ENCODE measurements around the gene ANKRD12. TPM values are rescaled to one million over a fixed set of nuclear protein-coding genes. Genes with fewer than 3 reads are reported as not detected.

ANKRD12 gene
- total and polyA plus RNA-seq, 7 donors = 5.7 to 49.0 (median 36.7) TPM

GRCh38 chr18:9096007-9096371 is 40.6 kb upstream of the ANKRD12 start:
- no peak for ATAC-seq
- Histone ChIP-seq H3K9me3 (no peaks in the 10 kb centered on the region), H3K4me3 (no peak overlapping the region), H3K27ac (no peak overlapping the region), H3K4me1 (peaks cover 7% of the 10 kb centered on the region), H3K36me3 (ENCODE audit: insufficient read depth in 1 of 2, low read depth in 1 of 2) (no peaks in the 10 kb centered on the region), H3K27me3 (ENCODE audit: insufficient read depth in 3 of 3, low read length in 2 of 3) (no peaks in the 10 kb centered on the region)
- intact Hi-C loops (cut with DNase I) = no loop called here
- DNase-seq = no peak
- 78 to 82% (median 82%) methylated on average over 3 of the region's 3 CpGs for WGBS, 3 donors
- TF ChIP-seq, protein P1, sequence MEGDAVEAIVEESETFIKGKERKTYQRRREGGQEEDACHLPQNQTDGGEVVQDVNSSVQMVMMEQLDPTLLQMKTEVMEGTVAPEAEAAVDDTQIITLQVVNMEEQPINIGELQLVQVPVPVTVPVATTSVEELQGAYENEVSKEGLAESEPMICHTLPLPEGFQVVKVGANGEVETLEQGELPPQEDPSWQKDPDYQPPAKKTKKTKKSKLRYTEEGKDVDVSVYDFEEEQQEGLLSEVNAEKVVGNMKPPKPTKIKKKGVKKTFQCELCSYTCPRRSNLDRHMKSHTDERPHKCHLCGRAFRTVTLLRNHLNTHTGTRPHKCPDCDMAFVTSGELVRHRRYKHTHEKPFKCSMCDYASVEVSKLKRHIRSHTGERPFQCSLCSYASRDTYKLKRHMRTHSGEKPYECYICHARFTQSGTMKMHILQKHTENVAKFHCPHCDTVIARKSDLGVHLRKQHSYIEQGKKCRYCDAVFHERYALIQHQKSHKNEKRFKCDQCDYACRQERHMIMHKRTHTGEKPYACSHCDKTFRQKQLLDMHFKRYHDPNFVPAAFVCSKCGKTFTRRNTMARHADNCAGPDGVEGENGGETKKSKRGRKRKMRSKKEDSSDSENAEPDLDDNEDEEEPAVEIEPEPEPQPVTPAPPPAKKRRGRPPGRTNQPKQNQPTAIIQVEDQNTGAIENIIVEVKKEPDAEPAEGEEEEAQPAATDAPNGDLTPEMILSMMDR (IDR thresholded peaks at IDR 0.05) = no peak

DNA sequence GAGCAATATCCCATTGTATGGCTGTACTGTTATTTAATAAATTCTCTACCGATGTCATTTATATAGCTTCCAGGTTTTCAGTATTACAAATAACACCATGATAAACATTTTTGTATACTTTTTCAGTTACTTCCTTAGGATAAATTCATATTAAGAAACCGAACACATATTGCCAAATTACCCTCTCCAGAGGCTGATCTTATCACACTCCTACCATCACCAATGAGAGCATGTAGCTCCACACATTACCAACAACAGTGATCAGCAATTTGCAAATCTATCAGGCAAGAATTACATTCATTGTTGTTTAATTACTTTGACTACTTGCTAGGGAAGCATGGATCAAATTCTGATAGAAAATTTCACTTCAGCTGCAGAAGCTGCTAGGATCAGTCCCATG is 39.9 kb upstream of the ANKRD12 start:
- intact Hi-C loops (cut with DNase I) = no loop called here
- Histone ChIP-seq H3K27me3 (ENCODE audit: insufficient read depth in 3 of 3, low read length in 2 of 3) (no peaks in the 10 kb centered on the region), H3K4me3 (no peak overlapping the region), H3K36me3 (ENCODE audit: insufficient read depth in 1 of 2, low read depth in 1 of 2) (no peaks in the 10 kb centered on the region), H3K4me1 (peaks cover 11% of the 10 kb centered on the region), H3K9me3 (no peaks in the 10 kb centered on the region), H3K27ac (peak overlapping the region; percentile 42)
- DNase-seq (no peak), ATAC-seq (no peak)
- 84 to 90% (median 84%) methylated on average over 2 of the region's 2 CpGs for WGBS, 3 donors
- TF ChIP-seq, protein P1 (IDR thresholded peaks at IDR 0.05) = no peak

DNA sequence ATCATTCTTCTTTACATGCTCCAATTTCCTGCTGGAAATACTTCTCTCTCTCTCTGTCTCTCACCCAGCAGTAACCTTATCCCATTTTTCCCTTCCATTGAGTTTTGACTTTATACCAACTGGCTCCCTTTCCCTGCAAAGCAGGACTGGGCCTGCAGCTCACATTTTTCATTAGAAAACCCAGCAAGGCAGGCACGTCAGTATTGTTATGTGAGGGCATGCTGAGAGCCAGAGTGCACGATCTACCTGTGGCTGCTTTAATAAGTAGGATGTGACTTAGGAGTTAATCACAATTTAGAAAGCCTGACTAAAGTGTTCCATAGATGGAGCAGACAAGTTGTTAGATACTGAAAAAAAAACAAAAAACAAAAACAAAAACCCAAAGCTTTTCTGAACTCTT is 39.2 kb upstream of the ANKRD12 start:
- ATAC-seq (no peak), DNase-seq (no peak)
- Histone ChIP-seq H3K4me1 (peaks cover 14% of the 10 kb centered on the region), H3K27ac (peak overlapping the region; percentile 42), H3K4me3 (peak overlapping the region; percentile 31), H3K9me3 (no peaks in the 10 kb centered on the region), H3K36me3 (ENCODE audit: insufficient read depth in 1 of 2, low read depth in 1 of 2) (no peaks in the 10 kb centered on the region), H3K27me3 (ENCODE audit: insufficient read depth in 3 of 3, low read length in 2 of 3) (no peaks in the 10 kb centered on the region)
- TF ChIP-seq, protein P1 (IDR thresholded peaks at IDR 0.05) = no peak
- intact Hi-C loops (cut with DNase I) = no loop called here
- WGBS, 3 donors = 30 to 61% (median 37%) methylated on average over 2 of the region's 2 CpGs

DNA sequence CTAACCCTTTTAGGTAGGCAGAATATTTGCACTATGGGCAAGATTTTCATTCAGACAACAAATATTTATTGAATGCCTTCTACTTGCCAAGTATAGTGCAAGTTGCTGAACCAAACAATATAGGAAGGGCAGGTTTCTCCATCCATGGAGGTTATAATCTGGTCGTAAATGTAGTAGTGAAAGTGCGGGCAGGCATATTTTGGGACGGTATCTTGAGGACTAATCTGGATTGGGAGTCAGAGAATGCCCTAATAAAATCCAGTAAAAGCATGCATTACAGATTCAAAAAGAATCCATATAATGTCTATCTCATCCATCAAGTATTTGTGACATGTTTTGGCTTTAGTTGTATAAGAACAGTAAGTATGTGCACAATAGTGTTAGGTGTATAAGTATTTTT is 35.8 kb upstream of the ANKRD12 start:
- ATAC-seq = no peak
- peaks cover 32% of the 10 kb centered on the region for H3K4me1 ChIP-seq
- H3K4me3 ChIP-seq = no peak overlapping the region
- no peaks in the 10 kb centered on the region for H3K9me3 ChIP-seq
- no peak overlapping the region for H3K27ac ChIP-seq
- no peak for DNase-seq
- H3K36me3 ChIP-seq (ENCODE audit: insufficient read depth in 1 of 2, low read depth in 1 of 2) = no peaks in the 10 kb centered on the region
- TF ChIP-seq, protein P1 (IDR thresholded peaks at IDR 0.05) = no peak
- H3K27me3 ChIP-seq (ENCODE audit: insufficient read depth in 3 of 3, low read length in 2 of 3) = no peaks in the 10 kb centered on the region
- intact Hi-C loops (cut with DNase I) = loop anchor here in 1 of 2 donors (2.0 kb wide), 1 partner anchor 28 kb away; no protein-coding TSS in a partner anchor
- 80 to 84% (median 81%) methylated on average over 3 of the region's 3 CpGs for WGBS, 3 donors

Measured in psoas muscle (tissue), 8 donors.